ENCODE data around the gene ACBD7.

ACBD7 gene

DNA sequence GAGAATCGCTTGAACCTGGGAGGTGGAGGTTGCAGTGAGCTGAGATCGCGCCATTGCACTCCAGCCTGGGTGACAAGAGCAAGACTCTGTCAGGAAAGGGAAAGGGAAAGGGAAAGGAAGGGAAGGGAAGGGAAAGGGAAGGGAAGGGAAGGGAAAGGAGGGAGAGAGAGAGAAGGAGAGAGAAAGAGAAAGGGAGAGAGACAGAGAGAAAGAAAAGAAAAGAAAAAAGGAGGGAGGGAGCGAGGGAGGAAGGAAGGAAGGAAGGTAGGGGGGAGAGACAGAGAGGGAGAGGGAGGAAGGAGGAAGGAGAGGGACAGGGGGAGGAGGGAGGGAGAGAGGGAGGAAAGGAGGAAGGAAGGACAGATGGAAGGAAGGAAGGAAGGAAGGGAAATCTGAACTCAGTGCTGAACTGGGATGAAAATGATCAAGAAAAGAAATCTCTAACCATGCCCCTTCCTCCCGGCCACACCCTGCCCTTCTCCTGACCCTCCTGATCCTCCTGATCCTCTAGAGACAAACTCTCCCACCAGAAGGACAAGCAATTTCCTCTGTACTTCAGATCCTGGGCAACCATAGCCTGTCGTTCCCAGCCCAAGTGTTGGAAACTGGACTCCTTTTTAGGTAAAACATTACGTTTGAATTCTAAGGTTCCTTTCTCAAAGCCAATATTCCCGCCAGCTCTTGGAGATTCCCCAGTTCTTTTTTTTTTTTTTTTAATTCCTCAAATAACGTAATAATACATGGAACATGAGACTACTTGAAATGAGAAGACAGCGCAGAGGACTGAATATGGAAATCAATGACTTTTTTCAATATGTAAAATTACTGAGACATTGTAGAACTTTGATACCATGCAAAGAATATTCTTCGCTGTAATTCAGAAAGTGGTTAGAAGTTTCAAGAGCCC lies 47.8 kb upstream of the ACBD7 start:
- no peak overlapping the region for H3K4me3 ChIP-seq (ENCODE audit: low read depth, low read length)
- peak; percentile 100 for TF ChIP-seq PRDM1 (tag by site-specific recombination; IDR thresholded peaks at IDR 0.05)
- TF ChIP-seq ZNF366 (tag by site-specific recombination; conservative IDR thresholded peaks at IDR 0.05) = peak; percentile 87
- TF ChIP-seq TCF7L2 (IDR thresholded peaks at IDR 0.05; ENCODE audit: borderline replicate concordance, low read depth, low read length) = no peak
- POLR2A ChIA-PET = interaction anchor here (0.7 kb wide), 1 partner anchor 16 kb away, joined by 3 read pairs; no protein-coding TSS in a partner anchor
- no peak overlapping the region for H3K27ac ChIP-seq (ENCODE audit: extremely low read depth, low read depth, low read length)
- 0 out of 2 replicates have a peak, but pooled peaks cover under 1% of the 10 kb centered on the region for H3K4me1 ChIP-seq (ENCODE audit: control insufficient read depth, insufficient read depth, low read length)
- CTCF ChIA-PET = interaction anchor here (0.9 kb wide), 1 partner anchor 30 kb away, joined by 3 read pairs; no protein-coding TSS in a partner anchor
- H3K9me3 ChIP-seq (ENCODE audit: control insufficient read depth, insufficient read depth, low read depth, low read length) = no peaks in the 10 kb centered on the region
- peaks cover 26 to 61% of the 10 kb centered on the region in 2 experiments for H3K36me3 ChIP-seq (ENCODE audit: control insufficient read depth in 2 of 2, insufficient read depth in 1 of 2, low read length in 2 of 2)

DNA sequence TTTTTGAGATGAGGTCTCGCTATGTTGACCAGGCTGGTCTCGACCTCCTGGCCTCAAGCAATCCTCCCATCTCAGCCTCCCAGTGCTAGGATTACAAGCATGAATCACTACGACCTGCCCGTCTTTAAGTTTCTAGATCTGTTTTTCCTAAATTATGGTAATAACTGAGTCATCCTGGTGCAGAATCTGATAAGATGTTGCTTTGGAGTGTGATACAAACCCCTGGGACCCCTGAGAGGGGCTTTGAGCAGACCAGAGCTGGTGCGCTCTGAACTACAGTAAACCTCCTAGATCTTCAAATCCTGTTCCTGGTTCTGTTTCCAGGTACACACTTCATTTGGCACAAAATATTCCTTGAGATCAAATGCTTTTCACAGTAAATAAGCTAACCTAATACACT lies 42.8 kb upstream of the ACBD7 start:
- peaks cover 32 to 78% of the 10 kb centered on the region in 2 experiments for H3K36me3 ChIP-seq (ENCODE audit: control insufficient read depth in 2 of 2, insufficient read depth in 1 of 2, low read length in 2 of 2)
- no peak overlapping the region for H3K27ac ChIP-seq (ENCODE audit: extremely low read depth, low read depth, low read length)
- H3K4me3 ChIP-seq (ENCODE audit: low read depth, low read length) = no peak overlapping the region
- H3K9me3 ChIP-seq (ENCODE audit: control insufficient read depth, insufficient read depth, low read depth, low read length) = no peaks in the 10 kb centered on the region
- TF ChIP-seq ZNF2 (tag by site-specific recombination; IDR thresholded peaks at IDR 0.05) = no peak
- TF ChIP-seq KLF10 (tag by site-specific recombination; IDR thresholded peaks at IDR 0.05) = no peak
- no peak for TF ChIP-seq ZNF76 (tag by site-specific recombination; IDR thresholded peaks at IDR 0.05; ENCODE audit: borderline replicate concordance, low read depth)
- TF ChIP-seq, protein P1, sequence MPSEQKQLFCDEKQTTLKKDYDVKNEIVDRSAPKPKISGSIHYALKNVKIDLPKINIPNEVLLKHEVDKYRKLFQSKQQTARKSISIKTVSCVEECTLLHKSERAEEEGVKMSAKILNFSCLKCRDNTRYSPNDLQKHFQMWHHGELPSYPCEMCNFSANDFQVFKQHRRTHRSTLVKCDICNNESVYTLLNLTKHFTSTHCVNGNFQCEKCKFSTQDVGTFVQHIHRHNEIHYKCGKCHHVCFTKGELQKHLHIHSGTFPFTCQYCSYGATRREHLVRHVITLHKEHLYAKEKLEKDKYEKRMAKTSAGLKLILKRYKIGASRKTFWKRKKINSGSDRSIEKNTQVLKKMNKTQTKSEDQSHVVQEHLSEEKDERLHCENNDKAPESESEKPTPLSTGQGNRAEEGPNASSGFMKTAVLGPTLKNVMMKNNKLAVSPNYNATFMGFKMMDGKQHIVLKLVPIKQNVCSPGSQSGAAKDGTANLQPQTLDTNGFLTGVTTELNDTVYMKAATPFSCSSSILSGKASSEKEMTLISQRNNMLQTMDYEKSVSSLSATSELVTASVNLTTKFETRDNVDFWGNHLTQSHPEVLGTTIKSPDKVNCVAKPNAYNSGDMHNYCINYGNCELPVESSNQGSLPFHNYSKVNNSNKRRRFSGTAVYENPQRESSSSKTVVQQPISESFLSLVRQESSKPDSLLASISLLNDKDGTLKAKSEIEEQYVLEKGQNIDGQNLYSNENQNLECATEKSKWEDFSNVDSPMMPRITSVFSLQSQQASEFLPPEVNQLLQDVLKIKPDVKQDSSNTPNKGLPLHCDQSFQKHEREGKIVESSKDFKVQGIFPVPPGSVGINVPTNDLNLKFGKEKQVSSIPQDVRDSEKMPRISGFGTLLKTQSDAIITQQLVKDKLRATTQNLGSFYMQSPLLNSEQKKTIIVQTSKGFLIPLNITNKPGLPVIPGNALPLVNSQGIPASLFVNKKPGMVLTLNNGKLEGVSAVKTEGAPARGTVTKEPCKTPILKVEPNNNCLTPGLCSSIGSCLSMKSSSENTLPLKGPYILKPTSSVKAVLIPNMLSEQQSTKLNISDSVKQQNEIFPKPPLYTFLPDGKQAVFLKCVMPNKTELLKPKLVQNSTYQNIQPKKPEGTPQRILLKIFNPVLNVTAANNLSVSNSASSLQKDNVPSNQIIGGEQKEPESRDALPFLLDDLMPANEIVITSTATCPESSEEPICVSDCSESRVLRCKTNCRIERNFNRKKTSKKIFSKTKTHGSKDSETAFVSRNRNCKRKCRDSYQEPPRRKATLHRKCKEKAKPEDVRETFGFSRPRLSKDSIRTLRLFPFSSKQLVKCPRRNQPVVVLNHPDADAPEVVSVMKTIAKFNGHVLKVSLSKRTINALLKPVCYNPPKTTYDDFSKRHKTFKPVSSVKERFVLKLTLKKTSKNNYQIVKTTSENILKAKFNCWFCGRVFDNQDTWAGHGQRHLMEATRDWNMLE (tag by site-specific recombination; conservative IDR thresholded peaks at IDR 0.05; ENCODE audit: low read depth) = no peak
- no peak for TF ChIP-seq GLI4 (tag by site-specific recombination; IDR thresholded peaks at IDR 0.05)
- peak; percentile 95 for TF ChIP-seq ZNF510 (tag by site-specific recombination; IDR thresholded peaks at IDR 0.05; ENCODE audit: insufficient replicate concordance)
- ChIA-PET CTCF (interaction anchor here (0.6 to 0.7 kb wide), 3 partner anchors 11 to 172 kb away, joined by 3 read pairs; partner anchors contain the start of gene MEIG1), POLR2A (no interaction called here)
- no peaks in the 10 kb centered on the region for H3K4me1 ChIP-seq (ENCODE audit: control insufficient read depth, insufficient read depth, low read length)

GRCh38 chr10:15124908-15125307 lies 36.3 kb upstream of the ACBD7 start:
- no peak overlapping the region for H3K4me3 ChIP-seq (ENCODE audit: low read depth, low read length)
- peaks cover 13 to 69% of the 10 kb centered on the region in 2 experiments for H3K36me3 ChIP-seq (ENCODE audit: control insufficient read depth in 2 of 2, insufficient read depth in 1 of 2, low read length in 2 of 2)
- H3K4me1 ChIP-seq (ENCODE audit: control insufficient read depth, insufficient read depth, low read length) = no peaks in the 10 kb centered on the region
- CTCF ChIA-PET = no interaction called here
- POLR2A ChIA-PET = no interaction called here
- H3K27ac ChIP-seq (ENCODE audit: extremely low read depth, low read depth, low read length) = no peak overlapping the region
- H3K9me3 ChIP-seq (ENCODE audit: control insufficient read depth, insufficient read depth, low read depth, low read length) = no peaks in the 10 kb centered on the region
- TF ChIP-seq ZNF184 (tag by site-specific recombination; IDR thresholded peaks at IDR 0.05) = no peak
- TF ChIP-seq, protein P2, sequence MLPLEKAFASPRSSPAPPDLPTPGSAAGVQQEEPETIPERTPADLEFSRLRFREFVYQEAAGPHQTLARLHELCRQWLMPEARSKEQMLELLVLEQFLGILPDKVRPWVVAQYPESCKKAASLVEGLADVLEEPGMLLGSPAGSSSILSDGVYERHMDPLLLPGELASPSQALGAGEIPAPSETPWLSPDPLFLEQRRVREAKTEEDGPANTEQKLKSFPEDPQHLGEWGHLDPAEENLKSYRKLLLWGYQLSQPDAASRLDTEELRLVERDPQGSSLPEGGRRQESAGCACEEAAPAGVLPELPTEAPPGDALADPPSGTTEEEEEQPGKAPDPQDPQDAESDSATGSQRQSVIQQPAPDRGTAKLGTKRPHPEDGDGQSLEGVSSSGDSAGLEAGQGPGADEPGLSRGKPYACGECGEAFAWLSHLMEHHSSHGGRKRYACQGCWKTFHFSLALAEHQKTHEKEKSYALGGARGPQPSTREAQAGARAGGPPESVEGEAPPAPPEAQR (tag by site-specific recombination; IDR thresholded peaks at IDR 0.05) = no peak
- no peak for TF ChIP-seq ZNF266 (tag by site-specific recombination; IDR thresholded peaks at IDR 0.05; ENCODE audit: low read depth)
- no peak for TF ChIP-seq ZNF37A (tag by site-specific recombination; IDR thresholded peaks at IDR 0.05)
- TF ChIP-seq MEIS1 (CRISPR knock-in tag; IDR thresholded peaks at IDR 0.05; ENCODE audit: borderline replicate concordance) = no peak
- no peak for TF ChIP-seq ZBTB1 (tag by site-specific recombination; IDR thresholded peaks at IDR 0.05)
- TF ChIP-seq ZNF433 (tag by site-specific recombination; IDR thresholded peaks at IDR 0.05; ENCODE audit: low read depth) = no peak
- TF ChIP-seq, protein P3, sequence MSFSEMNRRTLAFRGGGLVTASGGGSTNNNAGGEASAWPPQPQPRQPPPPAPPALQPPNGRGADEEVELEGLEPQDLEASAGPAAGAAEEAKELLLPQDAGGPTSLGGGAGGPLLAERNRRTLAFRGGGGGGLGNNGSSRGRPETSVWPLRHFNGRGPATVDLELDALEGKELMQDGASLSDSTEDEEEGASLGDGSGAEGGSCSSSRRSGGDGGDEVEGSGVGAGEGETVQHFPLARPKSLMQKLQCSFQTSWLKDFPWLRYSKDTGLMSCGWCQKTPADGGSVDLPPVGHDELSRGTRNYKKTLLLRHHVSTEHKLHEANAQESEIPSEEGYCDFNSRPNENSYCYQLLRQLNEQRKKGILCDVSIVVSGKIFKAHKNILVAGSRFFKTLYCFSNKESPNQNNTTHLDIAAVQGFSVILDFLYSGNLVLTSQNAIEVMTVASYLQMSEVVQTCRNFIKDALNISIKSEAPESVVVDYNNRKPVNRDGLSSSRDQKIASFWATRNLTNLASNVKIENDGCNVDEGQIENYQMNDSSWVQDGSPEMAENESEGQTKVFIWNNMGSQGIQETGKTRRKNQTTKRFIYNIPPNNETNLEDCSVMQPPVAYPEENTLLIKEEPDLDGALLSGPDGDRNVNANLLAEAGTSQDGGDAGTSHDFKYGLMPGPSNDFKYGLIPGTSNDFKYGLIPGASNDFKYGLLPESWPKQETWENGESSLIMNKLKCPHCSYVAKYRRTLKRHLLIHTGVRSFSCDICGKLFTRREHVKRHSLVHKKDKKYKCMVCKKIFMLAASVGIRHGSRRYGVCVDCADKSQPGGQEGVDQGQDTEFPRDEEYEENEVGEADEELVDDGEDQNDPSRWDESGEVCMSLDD (tag by site-specific recombination; IDR thresholded peaks at IDR 0.05) = no peak
- no peak for TF ChIP-seq ZNF133 (tag by site-specific recombination; IDR thresholded peaks at IDR 0.05)
- no peak for TF ChIP-seq ZNF529 (tag by site-specific recombination; IDR thresholded peaks at IDR 0.05; ENCODE audit: insufficient replicate concordance)
- TF ChIP-seq TRIM28 (IDR thresholded peaks at IDR 0.05; ENCODE audit: borderline replicate concordance, low read length) = no peak
- no peak for TF ChIP-seq GLIS1 (tag by site-specific recombination; IDR thresholded peaks at IDR 0.05)
- TF ChIP-seq KLF9 (tag by site-specific recombination; IDR thresholded peaks at IDR 0.05; ENCODE audit: low read depth) = no peak
